B cell (primary cell): Measurements from ENCODE around the gene MYO6. TPM values are rescaled to one million over a fixed set of nuclear protein-coding genes. Genes with fewer than 3 reads are reported as not detected.

Source experiments
- ATAC-seq: fragments of 200-7000 bp; cut with Tn5 transposase; one replicate; pipeline ENCODE4 v1.10.0; 2021; ENCODE audit warnings: low read depth, mild to moderate bottlenecking, moderate number of reproducible peaks, moderate library complexity
- CTCF ChIA-PET: fragments of 350-600 bp; sonication (Branson Sonifier 250); formaldehyde crosslinking; loops from one replicate; lab custom pipeline; 2021; ENCODE audit warnings: antibody characterized with exemption, inconsistent platforms; lab: Charles Lee
- POLR2A ChIA-PET: fragments of 350-600 bp; sonication (Branson Sonifier 250); formaldehyde crosslinking; loops from one replicate; lab custom pipeline; 2021; ENCODE audit warnings: antibody characterized with exemption; lab: Charles Lee
- DNase-seq: peaks from one replicate; pipeline ENCODE4 v3.0.0; 2013
- H2AFZ ChIP-seq: 2 replicates; pipeline ENCODE4 v1.6.1; 2012; ENCODE audit warnings: mild to moderate bottlenecking, low read depth, low read length; ENCODE audit not compliant: insufficient read depth, poor library complexity, severe bottlenecking
- H3K27ac ChIP-seq, 2 donors: 1 replicate in 1 of 2; 2 replicates in 1 of 2; pipeline ENCODE4 v1.5.1; 2012 to 2013; ENCODE audit warnings: low read length in 2 of 2, mild to moderate bottlenecking in 2 of 2, moderate library complexity in 1 of 2
- H3K27me3 ChIP-seq, 4 experiments: fragments of 200-600 bp in 1 of 4; sonication (generic) in 1 of 4; replicated peaks in 1 of 4; 1 replicate in 2 of 4; 2 replicates in 2 of 4; pipeline versions ENCODE4 v1.6.1 to v1.7.0; 2013 to 2016; ENCODE audit warnings: low read length in 3 of 4, mild to moderate bottlenecking in 2 of 4, mixed read lengths in 1 of 4, moderate library complexity in 1 of 4; ENCODE audit not compliant: insufficient read depth in 4 of 4, control insufficient read depth in 3 of 4; ENCODE audit errors: control extremely low read depth in 1 of 4
- H3K36me3 ChIP-seq, 2 experiments: replicated peaks in 1 of 2; 1 replicate in 1 of 2; 2 replicates in 1 of 2; pipeline versions ENCODE4 v1.6.1 to v1.7.1; 2013; ENCODE audit warnings: low read length in 1 of 2; ENCODE audit not compliant: insufficient read depth in 2 of 2, control insufficient read depth in 1 of 2; ENCODE audit errors: control extremely low read depth in 1 of 2, extremely low read depth in 1 of 2
- H3K4me1 ChIP-seq, 2 donors: fragments of 200-600 bp in 1 of 2; sonication (generic) in 1 of 2; 1 replicate in 1 of 2; 2 replicates in 1 of 2; pipeline versions ENCODE4 v1.5.1 to v1.6.1; 2013 to 2017; ENCODE audit warnings: low read length in 2 of 2; ENCODE audit not compliant: control insufficient read depth in 2 of 2, insufficient read depth in 2 of 2
- H3K4me2 ChIP-seq: replicated peaks from 2 replicates; pipeline ENCODE3; 2012; ENCODE audit warnings: mild to moderate bottlenecking, low read depth, low read length; ENCODE audit not compliant: poor library complexity, severe bottlenecking
- H3K4me3 ChIP-seq, 5 experiments: fragments of 200-600 bp in 1 of 5; sonication (generic) in 1 of 5; 1 replicate in 3 of 5; 2 replicates in 2 of 5; pipeline versions ENCODE4 v1.5.1 to v1.7.0; 2011 to 2016; ENCODE audit warnings: low read length in 4 of 5, mild to moderate bottlenecking in 4 of 5, low read depth in 2 of 5, control low read depth in 1 of 5, moderate library complexity in 1 of 5; ENCODE audit not compliant: insufficient read depth in 1 of 5; ENCODE audit errors: control extremely low read depth in 1 of 5, extremely low read depth in 1 of 5
- H3K79me2 ChIP-seq: fragments of 200-600 bp; sonication (generic); one replicate; pipeline ENCODE4 v1.6.0; 2016; ENCODE audit warnings: low read length; ENCODE audit not compliant: control insufficient read depth, insufficient read depth
- H3K9ac ChIP-seq: fragments of 200-600 bp; sonication (generic); 2 replicates; pipeline ENCODE4 v1.6.1; 2017; ENCODE audit warnings: mild to moderate bottlenecking, low read length, moderate library complexity
- H3K9me3 ChIP-seq, 3 donors: one replicate each; pipeline versions ENCODE4 v1.6.1 to v1.7.1; 2013; ENCODE audit warnings: low read length in 2 of 3; ENCODE audit not compliant: control insufficient read depth in 2 of 3, insufficient read depth in 1 of 3; ENCODE audit errors: control extremely low read depth in 1 of 3
- H4K20me1 ChIP-seq: 2 replicates; pipeline ENCODE4 v1.6.0; 2012; ENCODE audit warnings: mild to moderate bottlenecking, low read length; ENCODE audit not compliant: insufficient read depth, control insufficient read depth, poor library complexity, severe bottlenecking
- H3K27ac Mint-ChIP-seq: one replicate; pipeline ENCODE4 v1.8.0; 2021; ENCODE audit warnings: mixed read lengths
- H3K27me3 Mint-ChIP-seq: one replicate; pipeline ENCODE4 v1.8.0; 2021; ENCODE audit warnings: mixed read lengths
- H3K4me1 Mint-ChIP-seq: one replicate; pipeline ENCODE4 v1.8.0; 2021; ENCODE audit warnings: mixed read lengths
- H3K4me3 Mint-ChIP-seq: one replicate; pipeline ENCODE4 v1.8.0; 2021; ENCODE audit warnings: mixed read lengths
- H3K9me3 Mint-ChIP-seq: one replicate; pipeline ENCODE4 v1.8.0; 2022; ENCODE audit warnings: mixed read lengths; ENCODE audit not compliant: insufficient read depth
- EZH2 ChIP-seq: IDR thresholded peaks from 2 replicates; pipeline ENCODE4 v1.6.1; 2012; ENCODE audit warnings: borderline replicate concordance, low read depth, mild to moderate bottlenecking, moderate library complexity, low read length; ENCODE audit not compliant: insufficient read depth, poor library complexity, severe bottlenecking
- WGBS: methylation state at CpG from one replicate; pipeline ENCODE4 v1.1.5; 2013; ENCODE audit warnings: missing lambda C conversion rate; ENCODE audit not compliant: insufficient coverage; 5-methylcytosine and 5-hydroxymethylcytosine counted together
- intact Hi-C: fragments of 100-400 bp; cut with micrococcal nuclease; formaldehyde crosslinking; loops from one replicate; pipeline ENCODE4 v1.10.0; 2022
- polyA plus RNA-seq: library from polyadenylated mRNA; depleted of rRNA; stranded (reverse); fragments of >200 nt; gene quantifications from 2 replicates; pipeline ENCODE4 v1.2.3, GENCODE V29; 2012
- total RNA-seq, 2 donors: library from RNA; stranded (reverse); fragments of 120-200 nt in 1 of 2; gene quantifications; 1 replicate in 1 of 2; 2 replicates in 1 of 2; pipeline versions ENCODE4 v1.2.3 to v1.2.4, GENCODE V29; 2013 to 2022
- TF ChIP-seq, protein P1 (sequence below): fragments of 200-600 bp; IDR thresholded peaks from one replicate; pipeline ENCODE4 v1.8.0; 2022; ENCODE audit warnings: antibody characterized with exemption, mild to moderate bottlenecking

MYO6 gene
- total and polyA plus RNA-seq, 2 donors (not counting 1 experiment from before 2014, with no cell fraction given): 0.09 to 0.59 TPM

DNA sequence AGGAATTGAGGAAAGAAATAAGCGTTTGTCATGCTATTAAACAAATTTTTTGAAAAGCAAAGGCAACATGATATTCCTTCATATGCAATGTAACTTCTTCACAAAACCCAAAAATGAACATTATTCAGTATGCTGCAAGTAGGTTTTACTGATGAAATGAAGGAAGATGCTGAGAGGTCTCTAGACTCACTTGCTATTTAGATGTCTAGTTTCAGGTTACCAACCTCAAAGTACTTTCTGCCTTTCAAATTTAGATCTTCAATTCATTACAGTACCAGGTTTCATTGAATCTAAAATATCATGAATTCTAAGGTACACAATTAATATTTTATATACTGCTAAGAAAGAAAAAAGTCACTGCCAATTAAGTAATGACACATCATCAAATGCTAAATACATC, 39.9 kb downstream of the MYO6 start:
- Histone ChIP-seq H3K9me3 (no peaks in the 10 kb centered on the region), H4K20me1 (no peaks in the 10 kb centered on the region), H3K27ac (no peak overlapping the region), H3K9ac (no peak overlapping the region), H3K27me3 (no peaks in the 10 kb centered on the region), H3K36me3 (no peaks in the 10 kb centered on the region), H3K79me2 (no peaks in the 10 kb centered on the region), H2AFZ (no peak overlapping the region), H3K4me1 (no peaks in the 10 kb centered on the region), H3K4me3 (no peak overlapping the region), H3K4me2 (no peak overlapping the region)
- no peaks in the 10 kb centered on the region for H3K9me3 Mint-ChIP-seq
- ChIA-PET CTCF (interaction anchor here (0.9 kb wide), 1 partner anchor 13 kb away, joined by 3 read pairs; no protein-coding TSS in a partner anchor), POLR2A (interaction anchor here (0.6 kb wide), 1 partner anchor 313 kb away, joined by 4 read pairs; no protein-coding TSS in a partner anchor)
- peaks cover 14% of the 10 kb centered on the region for H3K27me3 Mint-ChIP-seq
- H3K4me1 Mint-ChIP-seq: no peaks in the 10 kb centered on the region
- TF ChIP-seq EZH2: no peak
- TF ChIP-seq, protein P1, sequence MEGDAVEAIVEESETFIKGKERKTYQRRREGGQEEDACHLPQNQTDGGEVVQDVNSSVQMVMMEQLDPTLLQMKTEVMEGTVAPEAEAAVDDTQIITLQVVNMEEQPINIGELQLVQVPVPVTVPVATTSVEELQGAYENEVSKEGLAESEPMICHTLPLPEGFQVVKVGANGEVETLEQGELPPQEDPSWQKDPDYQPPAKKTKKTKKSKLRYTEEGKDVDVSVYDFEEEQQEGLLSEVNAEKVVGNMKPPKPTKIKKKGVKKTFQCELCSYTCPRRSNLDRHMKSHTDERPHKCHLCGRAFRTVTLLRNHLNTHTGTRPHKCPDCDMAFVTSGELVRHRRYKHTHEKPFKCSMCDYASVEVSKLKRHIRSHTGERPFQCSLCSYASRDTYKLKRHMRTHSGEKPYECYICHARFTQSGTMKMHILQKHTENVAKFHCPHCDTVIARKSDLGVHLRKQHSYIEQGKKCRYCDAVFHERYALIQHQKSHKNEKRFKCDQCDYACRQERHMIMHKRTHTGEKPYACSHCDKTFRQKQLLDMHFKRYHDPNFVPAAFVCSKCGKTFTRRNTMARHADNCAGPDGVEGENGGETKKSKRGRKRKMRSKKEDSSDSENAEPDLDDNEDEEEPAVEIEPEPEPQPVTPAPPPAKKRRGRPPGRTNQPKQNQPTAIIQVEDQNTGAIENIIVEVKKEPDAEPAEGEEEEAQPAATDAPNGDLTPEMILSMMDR: no peak
- intact Hi-C loops: no loop called here
- H3K27ac Mint-ChIP-seq: no peak overlapping the region
- WGBS: no CpG with 5 or more reads among the region's 1 CpG
- no peak for DNase-seq
- H3K4me3 Mint-ChIP-seq: no peak overlapping the region
- ATAC-seq: no peak

DNA sequence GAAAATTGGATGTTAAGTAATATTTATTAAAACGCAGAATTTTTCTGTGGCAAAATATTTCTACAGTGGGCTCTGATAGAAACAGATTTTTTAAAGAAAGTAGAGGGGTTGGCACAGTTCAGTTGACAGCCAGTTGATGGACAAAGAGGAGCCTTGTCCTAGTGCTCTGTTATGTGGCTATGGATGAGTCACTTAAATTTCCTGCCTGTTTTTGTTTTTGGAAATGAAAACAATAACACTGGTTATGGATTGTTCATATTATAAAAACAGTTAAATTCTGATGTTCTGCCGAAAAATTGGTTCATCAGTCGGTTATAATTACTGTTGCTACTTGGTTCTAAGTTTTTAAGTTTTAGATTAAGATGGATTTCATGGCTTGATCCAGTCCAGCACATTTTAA, 42.8 kb downstream of the MYO6 start:
- Histone ChIP-seq H3K36me3 (no peaks in the 10 kb centered on the region), H3K4me3 (no peak overlapping the region), H3K9ac (no peak overlapping the region), H3K27me3 (no peaks in the 10 kb centered on the region), H4K20me1 (no peaks in the 10 kb centered on the region), H3K27ac (no peak overlapping the region), H2AFZ (no peak overlapping the region), H3K4me1 (no peaks in the 10 kb centered on the region), H3K79me2 (no peaks in the 10 kb centered on the region), H3K4me2 (no peak overlapping the region), H3K9me3 (peaks cover 0 to under 1% (median 0%) of the 10 kb centered on the region in 3 donors)
- 86% methylated on average over 1 of the region's 3 CpGs for WGBS
- ChIA-PET POLR2A (no interaction called here), CTCF (no interaction called here)
- ATAC-seq (no peak), DNase-seq (no peak)
- no peaks in the 10 kb centered on the region for H3K9me3 Mint-ChIP-seq
- no peak for TF ChIP-seq EZH2
- TF ChIP-seq, protein P1: no peak
- intact Hi-C loops: no loop called here
- no peaks in the 10 kb centered on the region for H3K4me1 Mint-ChIP-seq
- no peak overlapping the region for H3K27ac Mint-ChIP-seq
- H3K4me3 Mint-ChIP-seq: no peak overlapping the region
- peaks cover 17% of the 10 kb centered on the region for H3K27me3 Mint-ChIP-seq
